Muscle layer of duodenum (tissue), 2 donors: ENCODE results near the gene TLR1.
A peak's percentile ranks its signal among the peaks of the same experiment; 100 is the strongest.

Experiments used
- H3K27ac ChIP-seq: one replicate; pipeline ENCODE4 v1.7.0; 2013; ENCODE audit warnings: mild to moderate bottlenecking, low read length
- H3K27me3 ChIP-seq: one replicate; pipeline ENCODE4 v1.7.0; 2013; ENCODE audit warnings: low read depth, mild to moderate bottlenecking, control low read depth, low read length
- H3K36me3 ChIP-seq, 2 donors: one replicate each; pipeline ENCODE4 v1.7.0; 2013; ENCODE audit warnings: low read length in 2 of 2, control low read depth in 1 of 2, mild to moderate bottlenecking in 1 of 2; ENCODE audit not compliant: insufficient read depth in 2 of 2, control insufficient read depth in 1 of 2
- H3K4me1 ChIP-seq, 2 donors: one replicate each; pipeline ENCODE4 v1.7.0; 2013; ENCODE audit warnings: low read length in 2 of 2, mild to moderate bottlenecking in 2 of 2, control low read depth in 1 of 2, moderate library complexity in 1 of 2; ENCODE audit not compliant: insufficient read depth in 2 of 2, control insufficient read depth in 1 of 2
- H3K4me3 ChIP-seq, 2 donors: one replicate each; pipeline ENCODE4 v1.7.0; 2013; ENCODE audit warnings: low read length in 2 of 2, low read depth in 1 of 2, mild to moderate bottlenecking in 1 of 2
- H3K9me3 ChIP-seq, 2 donors: one replicate each; pipeline ENCODE4 v1.7.0; 2013; ENCODE audit warnings: low read length in 2 of 2, control low read depth in 1 of 2, mild to moderate bottlenecking in 1 of 2; ENCODE audit not compliant: control insufficient read depth in 1 of 2
- donor health status: healthy.

Gene TLR1

GRCh38 chr4:38752372-38752940, 52.1 kb downstream of the TLR1 start:
- Histone ChIP-seq H3K27me3 (no peaks in the 10 kb centered on the region), H3K9me3 (no peaks in the 10 kb centered on the region), H3K36me3 (no peaks in the 10 kb centered on the region), H3K27ac (peak overlapping the region; percentile 76), H3K4me1 (no peaks in the 10 kb centered on the region), H3K4me3 (peak overlapping the region in 1 of 2 donors; percentile 3)

- no peaks in the 10 kb centered on the region for H3K4me1 ChIP-seq
- no peak overlapping the region for H3K4me3 ChIP-seq
- no peaks in the 10 kb centered on the region for H3K9me3 ChIP-seq
- no peaks in the 10 kb centered on the region for H3K27me3 ChIP-seq
- H3K36me3 ChIP-seq = no peaks in the 10 kb centered on the region
- H3K27ac ChIP-seq = no peak overlapping the region
Observed at GRCh38 chr4:38751341-38752010, 53.1 kb downstream of the TLR1 start.

- Histone ChIP-seq H3K4me1 (no peaks in the 10 kb centered on the region), H3K36me3 (no peaks in the 10 kb centered on the region), H3K27ac (no peak overlapping the region), H3K27me3 (no peaks in the 10 kb centered on the region), H3K9me3 (no peaks in the 10 kb centered on the region), H3K4me3 (no peak overlapping the region)
Observed at GRCh38 chr4:38749336-38749735, 55.3 kb downstream of the TLR1 start.

GRCh38 chr4:38747629-38748028, 57.0 kb downstream of the TLR1 start:
- Histone ChIP-seq H3K27ac (no peak overlapping the region), H3K27me3 (no peaks in the 10 kb centered on the region), H3K9me3 (no peaks in the 10 kb centered on the region), H3K4me1 (no peaks in the 10 kb centered on the region), H3K36me3 (no peaks in the 10 kb centered on the region), H3K4me3 (no peak overlapping the region)
